NCI-H1092 (cell line): ENCODE results near the gene BNC2.
"Not testable (repeated sequence)": the region's sequence is repeated elsewhere in the genome, so short reads cannot be mapped to it uniquely, and the experiment has no call there.

ENCODE experiments used
- DNase-seq: peaks from one replicate; lab custom pipeline; 2025; lab: John Stamatoyannopoulos, UW

BNC2 gene

DNA sequence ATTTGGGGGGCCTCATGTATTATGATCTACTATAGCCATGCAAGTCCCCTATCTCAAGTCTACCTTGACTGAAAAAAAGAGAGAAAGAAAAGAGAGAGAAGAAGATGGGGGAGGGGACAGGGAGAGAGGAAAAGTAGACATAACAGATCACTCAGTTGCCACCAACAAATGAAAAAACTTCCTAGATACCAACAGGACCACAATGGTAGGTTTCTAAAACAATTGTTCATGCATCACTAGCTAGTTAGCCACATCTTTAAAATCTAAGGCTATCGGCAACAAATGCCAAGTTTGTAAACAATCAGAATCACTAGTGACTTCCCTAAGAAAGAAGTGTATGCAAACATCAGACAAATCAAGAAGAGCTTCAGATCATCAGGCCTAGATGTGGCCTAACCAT, 328.2 kb downstream of the BNC2 start:
- no peak for DNase-seq

DNA sequence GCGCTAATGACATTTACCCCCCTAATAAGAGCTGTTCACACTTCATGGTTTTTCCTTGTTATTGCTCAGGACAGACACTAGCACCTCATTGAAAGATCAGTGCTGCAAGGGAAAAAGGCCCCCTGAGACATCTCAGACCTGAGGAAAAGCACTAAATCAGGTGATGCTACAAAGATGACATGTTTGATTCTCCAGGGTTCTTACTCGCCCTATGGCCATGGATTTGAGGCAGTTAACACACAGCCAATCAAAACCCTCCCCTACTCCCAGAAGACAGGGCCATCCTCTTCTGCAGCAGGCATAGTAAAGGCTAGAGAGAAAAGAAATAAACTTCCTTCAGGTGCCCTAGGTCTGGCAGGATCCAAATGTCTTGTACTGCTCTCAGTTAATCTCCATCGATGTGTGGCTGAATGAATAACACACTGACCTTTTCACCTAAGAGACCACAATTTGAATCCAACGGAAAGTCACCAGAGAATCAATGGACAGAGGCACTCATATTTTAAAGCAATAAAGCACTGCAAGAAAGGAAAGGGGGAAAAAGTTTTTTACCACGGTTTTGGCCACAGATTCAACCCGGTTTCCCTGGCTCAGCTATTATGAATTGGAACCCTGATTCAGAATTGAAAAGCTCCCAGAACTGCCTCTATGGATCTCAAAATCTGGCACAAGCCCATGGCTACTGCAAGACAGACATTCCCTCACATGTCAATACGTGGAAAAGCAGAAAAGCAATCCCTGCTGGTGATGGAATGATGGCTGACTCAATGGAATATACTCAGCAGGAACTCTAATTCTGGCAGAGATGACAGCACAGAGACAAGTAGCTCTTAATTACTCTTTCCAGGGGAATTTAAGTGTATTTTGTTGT, 329.5 kb downstream of the BNC2 start:
- no peak for DNase-seq

DNA sequence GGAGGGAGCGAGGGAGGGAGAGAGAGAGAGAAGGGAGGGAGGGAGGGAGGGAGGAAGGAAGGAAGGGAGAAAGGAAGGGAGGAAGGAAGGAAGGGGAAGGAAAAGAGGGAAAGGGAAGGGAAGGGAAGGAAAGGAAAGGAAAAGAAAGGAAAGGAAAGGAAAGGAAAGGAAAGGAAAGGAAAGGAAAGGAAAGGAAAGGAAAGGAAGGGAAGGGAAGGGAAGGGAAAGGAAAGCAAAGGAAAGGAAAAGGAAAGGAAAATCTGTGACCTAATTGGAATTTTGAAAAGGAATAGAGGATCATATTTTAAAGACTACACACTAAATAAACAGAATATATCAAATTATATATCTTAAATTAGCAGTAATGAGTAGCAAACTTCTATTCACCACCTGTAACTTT, 330.8 kb downstream of the BNC2 start:
- not testable (repeated sequence) for DNase-seq

DNA sequence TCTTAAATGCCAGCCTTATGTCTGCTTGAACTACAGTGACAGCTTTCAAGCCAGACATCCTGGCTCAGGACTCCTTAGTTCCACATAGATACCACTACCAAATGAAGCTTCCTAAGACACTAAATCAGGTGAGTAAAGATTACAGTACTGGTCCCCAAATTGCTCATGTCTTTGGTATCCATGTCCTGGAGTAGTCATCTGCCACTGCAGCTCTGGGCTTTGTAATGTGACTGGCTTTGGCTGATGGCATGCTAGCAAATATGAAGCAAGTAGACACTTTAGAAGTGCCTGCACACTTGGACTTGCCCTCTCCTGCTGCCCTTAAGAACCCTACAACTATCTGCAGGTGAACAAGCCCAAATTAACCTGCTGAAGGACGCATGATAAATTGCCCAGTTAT, 334.9 kb downstream of the BNC2 start:
- DNase-seq = no peak

DNA sequence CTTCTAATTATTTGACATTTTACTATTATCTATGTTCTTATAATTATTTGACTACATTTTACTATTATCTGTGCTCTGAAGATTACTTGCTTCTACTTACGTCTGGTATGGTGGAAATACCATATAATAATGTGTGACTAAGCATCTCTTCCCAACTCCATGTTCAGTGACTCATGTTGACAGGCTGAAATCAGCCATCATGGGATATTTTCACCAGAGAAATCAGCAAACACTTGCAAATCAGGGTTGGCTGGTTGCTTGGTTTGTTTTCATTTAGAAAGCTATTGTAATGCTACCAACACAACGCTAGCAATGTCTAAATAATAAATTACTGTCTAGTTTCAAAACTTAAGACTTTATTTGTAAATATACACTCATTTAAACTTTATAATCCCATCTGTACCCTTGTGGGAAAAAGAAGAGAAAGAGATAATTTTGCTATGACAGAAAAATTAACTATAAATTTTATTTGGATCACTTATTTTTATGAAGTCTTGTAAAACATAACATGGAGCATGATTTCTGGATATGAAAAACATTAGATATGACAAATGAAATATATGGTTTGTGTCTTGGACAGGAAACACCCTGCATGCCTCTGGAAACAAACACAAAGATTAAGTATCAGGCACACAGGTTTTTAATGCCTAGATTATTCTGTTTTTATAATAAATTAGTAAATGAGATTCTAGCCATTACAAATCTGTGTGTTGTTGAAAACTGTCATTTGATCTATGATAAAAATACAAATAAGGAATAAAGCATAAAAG, 337.6 kb downstream of the BNC2 start:
- DNase-seq = no peak

DNA sequence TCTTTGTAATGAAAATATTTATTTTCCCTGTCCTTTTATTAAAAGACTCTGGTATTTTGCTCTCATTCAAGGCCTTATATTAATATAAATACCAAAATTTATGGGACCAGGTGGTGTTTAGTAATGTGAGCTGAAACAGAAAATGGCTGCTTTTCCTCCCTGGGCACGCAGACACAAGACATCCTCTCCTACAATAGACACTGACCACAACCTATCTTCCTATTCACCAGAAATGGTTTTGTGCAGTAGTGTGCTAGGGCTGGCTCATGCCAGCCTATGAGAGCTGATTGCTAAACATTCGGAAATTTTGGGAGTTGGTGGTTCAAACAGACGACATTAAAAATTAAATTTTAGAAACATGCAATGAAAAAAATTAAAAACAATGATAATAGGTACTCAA, 338.2 kb downstream of the BNC2 start:
- no peak for DNase-seq

DNA sequence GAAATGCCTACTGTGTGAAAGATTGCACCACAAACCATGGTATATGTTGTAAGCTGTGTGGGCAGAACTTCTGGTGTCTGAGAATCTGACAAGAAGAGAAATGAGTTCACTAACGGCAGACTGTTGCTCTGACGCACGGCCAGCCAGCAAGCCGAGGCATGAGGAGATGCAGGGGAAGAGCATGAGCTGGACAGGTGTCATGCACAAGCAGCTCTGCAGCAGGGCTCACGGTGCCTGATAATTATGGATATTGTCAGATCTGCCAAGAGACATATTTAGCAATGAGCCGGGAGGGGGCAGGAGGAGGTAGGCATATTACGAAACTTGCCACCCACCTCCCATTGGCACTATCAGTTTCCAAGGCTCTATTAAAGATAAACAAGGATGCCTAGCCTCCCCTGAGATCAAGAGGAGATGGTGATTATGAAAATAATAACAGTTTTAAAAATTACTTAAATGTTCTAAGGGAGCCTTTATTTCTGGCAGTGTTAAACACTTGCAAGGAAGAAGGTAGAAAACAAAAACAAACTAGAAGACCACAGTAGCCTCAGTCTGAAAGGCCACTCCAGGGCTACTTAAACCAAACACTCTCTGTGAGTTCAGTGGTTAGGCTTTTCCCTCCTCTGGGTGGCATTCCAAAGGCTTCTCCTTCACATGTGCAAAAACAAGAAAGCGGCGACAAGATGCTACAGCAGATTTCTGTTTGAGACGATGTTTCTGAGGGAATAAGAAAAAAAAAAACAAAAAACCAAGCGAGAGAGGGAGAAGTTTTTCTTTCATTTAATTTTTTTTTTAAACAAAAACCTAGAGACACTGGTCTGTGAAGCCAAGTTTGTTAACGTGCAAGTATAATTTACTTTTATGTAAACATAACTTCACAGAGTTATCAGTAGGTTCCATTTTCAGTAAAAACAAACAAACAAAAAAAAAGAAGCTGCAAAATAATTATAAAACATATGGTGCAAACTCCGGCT, 339.5 kb downstream of the BNC2 start:
- DNase-seq = peak; percentile 78

DNA sequence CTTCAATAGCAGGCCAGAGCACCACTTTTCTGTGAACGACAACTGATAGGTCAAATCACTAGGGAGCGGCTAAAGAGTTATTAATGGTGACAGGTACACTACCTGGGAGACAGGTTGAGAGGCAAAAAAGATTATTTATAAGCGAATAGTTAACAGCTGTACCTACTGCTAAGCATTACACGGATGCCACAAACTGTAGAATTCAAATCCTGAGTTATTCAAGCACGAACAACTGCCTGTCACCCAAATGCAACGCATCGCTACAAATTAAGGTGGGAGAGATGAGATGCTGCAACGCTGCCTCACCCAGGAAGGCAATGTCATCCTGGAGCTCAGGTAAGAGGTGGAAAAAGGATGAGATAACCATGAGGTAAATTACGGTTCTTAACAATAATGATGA, 342.9 kb downstream of the BNC2 start:
- DNase-seq = no peak

DNA sequence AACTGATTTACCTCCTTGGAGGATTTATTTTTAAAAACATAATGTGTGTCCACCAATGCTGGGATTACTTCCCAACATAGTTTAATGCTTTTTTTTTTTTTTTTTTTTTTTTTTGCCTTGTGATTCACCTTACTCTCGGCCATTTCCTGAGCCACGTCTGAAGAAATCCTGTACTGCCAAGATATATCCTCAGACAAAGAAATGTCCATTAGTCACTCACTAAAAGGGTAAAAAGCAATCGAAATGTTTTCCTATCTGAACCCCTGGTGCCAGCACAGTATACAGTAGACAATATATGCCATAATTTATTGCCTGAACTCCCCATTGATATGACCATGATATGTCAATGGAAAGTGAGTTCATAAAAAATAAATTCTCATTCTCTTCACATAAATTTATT, 344.1 kb downstream of the BNC2 start:
- no peak for DNase-seq

DNA sequence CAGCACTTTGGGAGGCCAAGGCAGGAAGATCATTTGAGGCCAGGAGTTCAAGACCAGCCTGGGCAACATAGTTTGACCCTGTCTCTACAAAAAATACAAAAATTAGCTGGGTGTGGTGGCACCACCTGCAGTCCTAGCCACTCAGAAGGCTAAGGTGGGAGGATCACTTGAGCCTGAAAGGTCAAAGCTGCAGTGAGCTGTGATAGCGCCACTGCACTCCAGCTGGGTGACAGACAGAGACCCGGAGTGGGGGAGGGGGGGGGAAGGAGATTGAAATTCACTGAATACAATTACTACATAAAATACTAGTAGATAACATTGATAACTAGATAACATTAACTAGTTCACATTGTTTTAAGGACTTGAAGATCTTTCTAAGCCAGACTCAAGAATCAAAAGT, 345.6 kb downstream of the BNC2 start:
- no peak for DNase-seq

DNA sequence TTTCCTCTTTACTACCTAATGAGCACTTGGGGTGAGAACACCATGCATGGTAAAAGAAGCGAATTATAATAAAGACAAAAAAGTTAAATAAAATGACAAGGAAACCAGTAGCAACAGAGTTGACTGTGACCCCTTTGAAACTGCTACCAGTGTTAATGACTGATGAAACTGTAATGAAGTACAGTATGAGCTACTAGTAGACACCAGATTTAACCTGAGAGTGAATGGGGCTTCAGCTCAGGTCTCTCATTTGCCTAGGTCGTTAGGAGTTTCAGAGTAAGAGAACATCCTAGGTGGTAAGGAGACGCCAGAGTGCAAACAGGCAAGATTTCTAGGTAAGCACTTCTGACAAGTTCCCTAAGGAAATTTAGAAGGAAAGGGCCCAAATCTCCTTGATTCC, 346.4 kb downstream of the BNC2 start:
- DNase-seq = no peak

DNA sequence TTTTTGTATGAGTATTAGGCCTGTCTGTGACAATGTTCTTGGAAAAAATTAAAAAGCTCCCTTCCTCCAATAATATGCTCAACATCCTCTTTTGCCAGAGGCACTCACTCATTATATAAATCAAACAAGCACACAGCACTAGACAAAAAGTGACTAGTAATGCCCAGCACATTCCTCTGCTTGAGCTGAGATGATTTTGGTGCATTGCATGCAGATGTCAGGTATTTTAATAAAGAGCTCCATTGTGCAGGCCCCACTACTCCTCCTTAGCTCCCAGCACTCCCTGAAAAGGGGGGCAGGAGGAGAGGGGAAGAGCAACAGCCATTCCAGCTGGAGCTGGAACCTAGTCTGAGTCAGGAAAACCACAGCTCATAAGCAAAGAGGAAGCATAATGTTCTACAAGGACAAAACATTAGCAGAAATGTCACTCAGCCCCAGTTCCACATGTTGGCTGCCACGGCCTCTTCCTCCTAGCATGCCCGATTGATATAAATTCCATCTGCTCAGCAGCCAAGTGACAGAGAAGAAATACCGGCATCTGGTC, 348.5 kb downstream of the BNC2 start:
- no peak for DNase-seq

DNA sequence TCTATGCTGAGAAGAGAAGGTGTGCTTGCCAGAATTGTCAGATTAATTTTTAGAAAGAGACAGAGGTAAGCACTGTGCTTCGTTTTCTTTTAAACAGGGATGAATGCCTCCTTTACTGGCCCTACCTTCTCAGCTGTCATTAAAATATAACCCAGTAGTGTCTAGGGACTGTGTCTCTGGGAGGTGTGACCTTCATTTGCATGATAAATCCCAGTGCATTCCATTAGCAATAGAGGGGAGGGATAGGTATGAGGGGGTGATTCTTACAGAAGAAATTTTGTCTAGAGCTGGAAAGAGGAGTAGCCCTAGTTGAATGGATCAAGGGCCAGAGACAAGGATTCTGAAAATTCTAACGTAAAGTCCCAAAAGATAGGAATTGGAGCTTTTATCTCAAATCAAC, 351.5 kb downstream of the BNC2 start:
- no peak for DNase-seq

DNA sequence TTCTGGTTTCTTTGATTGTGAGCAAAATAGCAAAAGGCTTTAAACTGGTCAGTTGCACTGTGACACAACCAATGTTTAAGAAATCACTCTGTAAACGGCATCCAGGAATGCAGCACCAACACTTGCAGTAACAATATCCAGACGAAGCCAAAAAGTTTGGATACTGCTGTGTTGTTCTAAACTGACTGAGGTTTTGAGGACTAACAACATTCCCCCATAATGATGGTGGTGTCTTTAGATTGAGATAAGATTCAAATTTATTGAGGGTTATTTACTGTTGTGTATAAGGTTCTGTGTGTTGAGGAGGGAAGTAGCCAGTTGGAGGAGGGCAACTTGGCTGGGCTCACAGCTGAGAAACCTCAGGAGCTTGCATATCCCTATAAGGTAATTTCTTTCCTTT, 353.6 kb downstream of the BNC2 start:
- DNase-seq = no peak

DNA sequence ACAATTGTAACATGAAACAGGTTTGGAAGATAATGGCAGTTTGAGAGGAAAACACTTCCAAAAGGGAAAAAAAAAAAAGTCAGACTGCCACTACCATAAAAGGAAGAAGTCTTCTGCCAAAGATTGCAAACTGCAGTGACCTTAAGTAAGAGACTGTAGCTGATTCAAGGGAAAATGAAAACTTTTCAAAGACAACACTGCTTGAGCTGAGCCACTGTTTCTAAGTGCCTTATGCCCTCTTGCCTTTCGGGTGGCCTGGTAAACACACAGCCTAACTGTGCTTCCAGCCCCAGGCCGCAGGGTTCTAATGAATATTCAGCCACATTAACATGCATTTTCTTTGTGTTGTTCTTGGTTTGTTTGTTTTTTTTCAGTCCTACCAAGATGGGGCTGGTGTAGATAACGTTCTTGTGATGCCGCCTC, 354.6 kb downstream of the BNC2 start:
- no peak for DNase-seq

DNA sequence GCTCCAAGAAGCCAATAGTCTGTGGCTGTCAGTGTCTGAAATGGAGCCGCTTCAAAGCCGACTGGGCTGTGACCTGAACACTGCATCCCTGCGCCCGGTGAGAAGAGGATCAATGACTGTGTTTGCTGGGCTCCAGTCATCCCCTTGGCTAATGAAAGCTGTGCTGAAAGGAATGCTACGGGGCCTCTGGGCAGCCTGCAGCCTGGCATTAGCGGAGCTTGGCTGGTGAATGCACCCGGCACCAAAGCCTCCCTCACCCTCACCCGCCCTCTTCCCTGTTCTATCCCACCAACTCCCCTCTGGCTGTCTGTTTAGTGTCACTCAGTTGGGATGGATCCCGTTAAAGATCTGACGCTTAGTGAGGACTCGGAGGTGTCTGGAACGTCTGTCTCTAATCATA, 355.3 kb downstream of the BNC2 start:
- DNase-seq = no peak

DNA sequence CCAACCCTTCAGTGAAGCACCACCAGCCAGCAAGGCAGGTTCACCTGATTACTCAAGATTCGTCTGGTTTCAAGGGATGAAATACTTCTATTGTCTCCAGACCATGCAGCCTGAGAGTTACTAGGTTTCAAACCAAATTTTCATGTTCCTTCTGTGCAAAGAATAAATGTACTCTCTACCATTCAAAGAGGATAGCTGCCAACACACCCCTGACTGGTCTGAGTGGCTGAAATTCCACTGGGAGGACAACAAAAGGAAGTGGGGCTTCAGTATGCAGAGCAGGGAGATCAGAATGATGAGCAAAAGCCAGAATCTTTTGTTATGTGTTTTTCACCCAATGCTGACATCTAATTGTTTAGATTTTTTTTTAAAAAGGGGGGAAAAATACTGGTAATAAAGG, 356.3 kb downstream of the BNC2 start:
- no peak for DNase-seq

DNA sequence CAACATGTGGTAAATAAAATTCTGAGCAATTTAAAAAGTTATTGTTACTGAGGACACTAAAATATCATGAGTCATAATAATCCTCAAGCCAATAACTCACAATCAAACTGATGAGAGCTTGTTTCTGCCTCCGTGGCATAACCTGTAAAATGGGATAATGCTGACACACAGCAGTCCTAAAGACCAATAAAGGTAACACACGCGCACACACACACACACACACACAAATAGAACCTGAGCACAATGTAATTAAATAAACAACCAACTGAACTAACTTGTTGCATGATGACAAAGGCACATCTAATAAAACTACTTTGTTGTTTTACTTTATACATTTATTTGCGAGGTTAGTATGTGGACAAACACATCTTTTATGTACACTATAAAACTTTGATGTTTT, 358.2 kb downstream of the BNC2 start:
- DNase-seq = no peak

DNA sequence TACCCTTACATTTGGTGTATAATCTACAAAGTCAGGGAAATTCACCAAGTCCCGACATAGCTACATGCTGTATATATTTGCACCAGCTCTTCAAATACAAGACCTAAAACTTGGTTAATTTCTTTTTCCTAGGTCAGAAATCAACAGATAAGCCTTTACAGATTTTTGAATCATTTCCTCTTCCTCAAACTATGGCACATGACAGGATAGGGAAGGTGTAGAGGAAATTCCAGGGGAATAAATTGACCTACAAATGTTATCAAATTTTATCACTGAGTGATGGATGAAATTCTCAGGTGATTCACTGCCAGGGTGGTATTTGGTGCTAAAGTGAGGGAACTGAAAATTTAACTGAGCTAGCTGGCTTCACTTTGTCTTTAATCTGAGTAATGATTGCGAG, 360.0 kb downstream of the BNC2 start:
- no peak for DNase-seq

DNA sequence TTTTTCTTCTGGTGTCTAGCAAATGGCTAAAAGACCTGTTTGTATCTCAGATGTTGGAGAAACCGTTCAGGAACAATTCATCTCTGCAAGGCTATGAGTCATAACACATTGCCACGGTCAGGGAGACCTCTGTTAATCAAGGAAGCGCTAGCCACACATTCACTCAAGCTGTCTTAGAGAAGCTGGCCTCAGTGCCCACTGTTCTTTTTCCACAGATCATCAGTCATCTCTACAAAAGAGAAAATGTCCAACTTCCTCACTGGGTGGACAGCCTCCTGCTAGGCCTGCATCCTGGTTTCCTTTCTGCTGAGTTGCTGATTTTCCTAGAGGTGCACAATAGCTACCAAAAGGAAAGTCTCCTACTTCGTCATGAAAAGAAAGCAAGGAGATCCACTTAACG, 360.5 kb downstream of the BNC2 start:
- no peak for DNase-seq

DNA sequence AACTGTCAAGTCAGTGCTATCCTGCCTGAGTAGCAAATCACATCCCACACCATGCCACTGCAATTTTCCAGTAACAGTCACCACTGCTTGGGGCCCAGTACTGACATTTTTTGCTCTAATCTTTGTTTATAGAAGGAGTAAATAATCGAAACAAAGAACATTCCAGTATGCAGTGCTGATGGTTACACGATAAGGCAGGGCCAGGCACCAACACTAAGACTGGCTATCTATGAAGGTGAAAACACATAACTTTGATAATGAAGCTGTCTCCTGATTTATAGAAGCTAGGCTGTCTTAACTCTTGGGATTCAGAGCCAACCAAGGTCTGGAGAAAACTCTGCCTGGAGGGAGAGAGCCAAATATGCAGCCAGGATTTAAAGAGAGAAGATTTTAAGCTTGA, 365.3 kb downstream of the BNC2 start:
- no peak for DNase-seq

DNA sequence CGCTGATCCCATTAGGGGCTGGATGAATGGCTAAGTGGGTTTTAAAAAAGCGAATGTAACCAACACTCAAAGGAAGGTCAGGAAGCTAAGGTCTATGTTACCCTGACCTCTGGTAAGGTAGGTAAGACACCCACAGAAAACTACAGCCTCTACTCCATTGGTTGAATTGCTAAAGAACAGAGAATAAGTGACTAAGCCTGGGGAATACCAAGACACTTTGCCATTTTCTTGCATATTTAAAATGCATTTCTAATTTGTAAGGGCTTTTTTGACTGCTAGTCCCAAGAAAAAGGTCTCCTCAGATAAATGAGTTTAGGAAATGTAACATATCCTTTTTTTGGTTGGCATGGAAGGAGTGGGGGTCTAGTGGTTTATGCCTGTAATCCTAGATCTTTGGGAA, 368.7 kb downstream of the BNC2 start:
- no peak for DNase-seq
